SK-N-SH (cell line): ENCODE results near the gene BTBD6.

ENCODE experiments used
- CTCF ChIP-seq: fragments of 200-600 bp; sonication (generic); IDR thresholded peaks from 2 replicates; pipeline ENCODE4 v1.6.1; 2017; ENCODE audit warnings: antibody characterized with exemption, mild to moderate bottlenecking, moderate library complexity
- EP300 ChIP-seq, 2 experiments: IDR thresholded peaks; 2 replicates each; pipeline versions ENCODE4 v1.4.0 to v1.6.1; 2012; ENCODE audit warnings: borderline replicate concordance in 1 of 2, low read depth in 1 of 2, low read length in 1 of 2
- EZH2phosphoT487 ChIP-seq: fragments of 200-600 bp; sonication (generic); IDR thresholded peaks from 2 replicates; pipeline ENCODE4 v1.6.1; 2017; ENCODE audit warnings: low read depth, mixed run types, mild to moderate bottlenecking, antibody characterized with exemption, moderate library complexity, borderline replicate concordance
- FOXM1 ChIP-seq: IDR thresholded peaks from 2 replicates; pipeline ENCODE4 v1.4.0; 2012; ENCODE audit warnings: low read depth, mild to moderate bottlenecking
- POLR2AphosphoS5 ChIP-seq: IDR thresholded peaks from 2 replicates; pipeline ENCODE4 v1.6.1; 2012; ENCODE audit warnings: low read depth, low read length
- TAF1 ChIP-seq: IDR thresholded peaks from 2 replicates; pipeline ENCODE4 v1.6.1; 2012; ENCODE audit warnings: low read depth, mild to moderate bottlenecking, low read length, moderate library complexity, borderline replicate concordance
- TCF12 ChIP-seq: IDR thresholded peaks from 2 replicates; pipeline ENCODE4 v1.4.0; 2012

DNA sequence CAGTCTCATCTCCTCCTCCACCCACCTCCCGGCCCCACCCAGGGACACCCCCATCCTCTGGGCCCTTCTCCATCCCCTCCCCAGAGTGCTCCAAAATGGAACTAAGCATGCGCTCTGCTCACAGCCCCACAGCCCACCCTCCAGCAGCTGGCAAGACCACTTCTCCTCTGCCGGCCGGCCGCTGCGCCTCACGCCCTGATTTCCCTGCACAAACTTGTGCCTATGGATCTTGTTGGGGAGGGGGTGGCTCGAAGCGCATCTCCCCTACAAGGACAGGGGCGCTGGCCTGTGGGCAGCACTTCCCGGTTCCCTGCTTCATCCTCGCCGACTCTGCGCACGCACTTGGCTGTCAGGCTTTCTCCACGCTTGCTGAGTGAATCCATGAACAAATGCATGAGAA, 47.7 kb upstream of the BTBD6 start:
- TF ChIP-seq CTCF, result no peak
- no peak for TF ChIP-seq FOXM1
- no peak for TF ChIP-seq POLR2AphosphoS5
- no peak for TF ChIP-seq TAF1
- no peak for TF ChIP-seq EP300 (IDR thresholded peaks at IDR 0.05; ENCODE audit: borderline replicate concordance in 1 of 2, low read depth in 1 of 2, low read length in 1 of 2)
- TF ChIP-seq TCF12, result no peak
- TF ChIP-seq EZH2phosphoT487, result no peak
